ENCODE results near the gene ZNF563. TPM values are rescaled to one million over a fixed set of nuclear protein-coding genes. Genes with fewer than 3 reads are reported as not detected.

ZNF563 gene
- polyA plus RNA-seq, 4 donors = 0.54 to 4.1 (median 1.2) TPM

GRCh38 chr19:12353375-12353774 is 19.9 kb upstream of the ZNF563 start:
- FAIRE-seq (no peak), DNase-seq (no peak)
- Histone ChIP-seq H3K4me3 (ENCODE audit: low read depth in 1 of 3, low read length in 3 of 3) (no peak overlapping the region), H3K27ac (ENCODE audit: low read depth in 1 of 3, low read length in 2 of 3) (no peak overlapping the region), H3K27me3 (ENCODE audit: control insufficient read depth in 3 of 3, insufficient read depth in 3 of 3, low read length in 3 of 3) (no peaks in the 10 kb centered on the region), H3K9me3 (ENCODE audit: control insufficient read depth in 2 of 2, insufficient read depth in 1 of 2, low read depth in 1 of 2, low read length in 1 of 2) (peaks cover 2 to 48% of the 10 kb centered on the region in 2 donors), H3K4me1 (ENCODE audit: control insufficient read depth in 3 of 3, insufficient read depth in 2 of 3, low read depth in 1 of 3, low read length in 2 of 3) (no peaks in the 10 kb centered on the region), H3K36me3 (ENCODE audit: control insufficient read depth in 3 of 3, insufficient read depth in 2 of 3, low read depth in 1 of 3, low read length in 3 of 3) (peaks cover 4 to 11% (median 5%) of the 10 kb centered on the region in 3 donors)
- 90 to 95% (median 90%) methylated on average over 4 of the region's 4 CpGs for WGBS, 3 donors

GRCh38 chr19:12350890-12351197 is 17.4 kb upstream of the ZNF563 start:
- peaks cover 4 to 11% (median 5%) of the 10 kb centered on the region in 3 donors for H3K36me3 ChIP-seq (ENCODE audit: control insufficient read depth in 3 of 3, insufficient read depth in 2 of 3, low read depth in 1 of 3, low read length in 3 of 3)
- 94 to 95% (median 95%) methylated on average over 5 of the region's 5 CpGs for WGBS, 3 donors
- H3K9me3 ChIP-seq (ENCODE audit: control insufficient read depth in 2 of 2, insufficient read depth in 1 of 2, low read depth in 1 of 2, low read length in 1 of 2) = peaks cover 2 to 51% of the 10 kb centered on the region in 2 donors
- DNase-seq (no peak), FAIRE-seq (no peak)
- no peaks in the 10 kb centered on the region for H3K27me3 ChIP-seq (ENCODE audit: control insufficient read depth in 3 of 3, insufficient read depth in 3 of 3, low read length in 3 of 3)
- H3K4me3 ChIP-seq (ENCODE audit: low read depth in 1 of 3, low read length in 3 of 3) = no peak overlapping the region
- H3K4me1 ChIP-seq (ENCODE audit: control insufficient read depth in 3 of 3, insufficient read depth in 2 of 3, low read depth in 1 of 3, low read length in 2 of 3) = no peaks in the 10 kb centered on the region
- no peak overlapping the region for H3K27ac ChIP-seq (ENCODE audit: low read depth in 1 of 3, low read length in 2 of 3)

- FAIRE-seq = no peak
- 96 to 97% (median 96%) methylated on average over 8 of the region's 8 CpGs for whole genome bisulfite sequencing, 3 donors
- Histone ChIP-seq H3K4me3 (ENCODE audit: low read depth in 1 of 3, low read length in 3 of 3) (no peak overlapping the region), H3K27me3 (ENCODE audit: control insufficient read depth in 3 of 3, insufficient read depth in 3 of 3, low read length in 3 of 3) (no peaks in the 10 kb centered on the region), H3K36me3 (ENCODE audit: control insufficient read depth in 3 of 3, insufficient read depth in 2 of 3, low read depth in 1 of 3, low read length in 3 of 3) (peaks cover 4 to 11% (median 5%) of the 10 kb centered on the region in 3 donors), H3K4me1 (ENCODE audit: control insufficient read depth in 3 of 3, insufficient read depth in 2 of 3, low read depth in 1 of 3, low read length in 2 of 3) (no peaks in the 10 kb centered on the region), H3K9me3 (ENCODE audit: control insufficient read depth in 2 of 2, insufficient read depth in 1 of 2, low read depth in 1 of 2, low read length in 1 of 2) (peaks cover 3 to 49% of the 10 kb centered on the region in 2 donors), H3K27ac (ENCODE audit: low read depth in 1 of 3, low read length in 2 of 3) (no peak overlapping the region)
- no peak for DNase-seq
Measured at GRCh38 chr19:12350185-12350889, 16.9 kb upstream of the ZNF563 start.

DNA sequence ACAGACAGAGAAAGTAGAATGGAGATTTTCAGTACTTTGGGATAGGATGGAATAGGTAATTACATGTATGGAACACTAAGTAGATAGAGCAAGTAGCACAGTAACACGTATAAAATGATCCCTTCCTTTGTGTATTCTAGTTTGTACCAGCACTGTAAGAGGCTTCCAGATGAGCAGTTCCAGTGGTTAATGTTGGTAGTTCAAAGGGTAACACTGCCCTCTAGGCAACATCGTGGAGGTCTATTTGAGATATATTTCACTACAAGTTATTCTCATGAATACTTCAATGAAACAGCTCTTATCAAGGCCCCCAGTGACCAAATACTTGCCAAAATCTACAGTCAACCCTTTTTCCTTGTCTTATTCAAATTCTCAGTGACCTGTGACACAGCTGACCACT is 13.5 kb upstream of the ZNF563 start:
- H3K36me3 ChIP-seq (ENCODE audit: control insufficient read depth in 3 of 3, insufficient read depth in 2 of 3, low read depth in 1 of 3, low read length in 3 of 3) = peaks cover 4 to 11% (median 5%) of the 10 kb centered on the region in 3 donors
- no peak overlapping the region for H3K27ac ChIP-seq (ENCODE audit: low read depth in 1 of 3, low read length in 2 of 3)
- DNase-seq = peak; percentile 19 to 24
- no peaks in the 10 kb centered on the region for H3K4me1 ChIP-seq (ENCODE audit: control insufficient read depth in 3 of 3, insufficient read depth in 2 of 3, low read depth in 1 of 3, low read length in 2 of 3)
- no peaks in the 10 kb centered on the region for H3K27me3 ChIP-seq (ENCODE audit: control insufficient read depth in 3 of 3, insufficient read depth in 3 of 3, low read length in 3 of 3)
- no peak overlapping the region for H3K4me3 ChIP-seq (ENCODE audit: low read depth in 1 of 3, low read length in 3 of 3)
- 38 to 63% (median 57%) methylated on average over 2 of the region's 2 CpGs for WGBS, 3 donors
- no peak for FAIRE-seq
- peaks cover 2 to 40% of the 10 kb centered on the region in 2 donors for H3K9me3 ChIP-seq (ENCODE audit: control insufficient read depth in 2 of 2, insufficient read depth in 1 of 2, low read depth in 1 of 2, low read length in 1 of 2)

DNA sequence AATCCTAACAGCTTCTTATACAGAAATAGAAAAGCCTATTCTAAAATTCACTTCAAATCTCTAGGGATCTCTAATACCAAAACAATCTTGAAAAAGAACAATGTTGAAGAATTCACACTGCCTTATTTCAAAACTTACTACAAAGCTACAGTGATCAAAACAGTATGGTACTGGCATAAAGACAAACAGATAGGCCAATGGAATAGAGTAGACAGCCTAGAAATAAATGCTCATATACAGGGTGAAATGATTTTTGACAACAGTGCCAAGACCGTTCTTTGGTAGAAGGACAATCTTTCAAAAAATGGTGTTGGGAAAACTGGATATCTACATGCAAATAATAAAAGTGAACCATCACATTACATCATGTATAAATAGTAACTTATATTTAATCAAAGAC is 11.8 kb upstream of the ZNF563 start:
- WGBS, 3 donors = 94 to 97% (median 96%) methylated on average over 1 of the region's 1 CpG
- Histone ChIP-seq H3K27ac (ENCODE audit: low read depth in 1 of 3, low read length in 2 of 3) (no peak overlapping the region), H3K9me3 (ENCODE audit: control insufficient read depth in 2 of 2, insufficient read depth in 1 of 2, low read depth in 1 of 2, low read length in 1 of 2) (peaks cover 2 to 31% of the 10 kb centered on the region in 2 donors), H3K4me3 (ENCODE audit: low read depth in 1 of 3, low read length in 3 of 3) (no peak overlapping the region), H3K4me1 (ENCODE audit: control insufficient read depth in 3 of 3, insufficient read depth in 2 of 3, low read depth in 1 of 3, low read length in 2 of 3) (no peaks in the 10 kb centered on the region), H3K27me3 (ENCODE audit: control insufficient read depth in 3 of 3, insufficient read depth in 3 of 3, low read length in 3 of 3) (no peaks in the 10 kb centered on the region), H3K36me3 (ENCODE audit: control insufficient read depth in 3 of 3, insufficient read depth in 2 of 3, low read depth in 1 of 3, low read length in 3 of 3) (no peaks in the 10 kb centered on the region)
- DNase-seq = no peak
- no peak for FAIRE-seq

- peak in 1 of 2 donors; percentile 59 for DNase-seq
- Histone ChIP-seq H3K9me3 (ENCODE audit: control insufficient read depth in 2 of 2, insufficient read depth in 1 of 2, low read depth in 1 of 2, low read length in 1 of 2) (no peaks in the 10 kb centered on the region), H3K4me1 (ENCODE audit: control insufficient read depth in 3 of 3, insufficient read depth in 2 of 3, low read depth in 1 of 3, low read length in 2 of 3) (peaks cover 0 to 20% (median 4%) of the 10 kb centered on the region in 3 donors), H3K27me3 (ENCODE audit: control insufficient read depth in 3 of 3, insufficient read depth in 3 of 3, low read length in 3 of 3) (no peaks in the 10 kb centered on the region), H3K27ac (ENCODE audit: low read depth in 1 of 3, low read length in 2 of 3) (no peak overlapping the region), H3K4me3 (ENCODE audit: low read depth in 1 of 3, low read length in 3 of 3) (peak overlapping the region in 1 of 3 donors; percentile 1), H3K36me3 (ENCODE audit: control insufficient read depth in 3 of 3, insufficient read depth in 2 of 3, low read depth in 1 of 3, low read length in 3 of 3) (no peaks in the 10 kb centered on the region)
- WGBS, 3 donors = 37 to 62% (median 51%) methylated on average over 4 of the region's 4 CpGs
- no peak for FAIRE-seq
Measured at GRCh38 chr19:12331211-12331941, 2.1 kb downstream of the ZNF563 start.

DNA sequence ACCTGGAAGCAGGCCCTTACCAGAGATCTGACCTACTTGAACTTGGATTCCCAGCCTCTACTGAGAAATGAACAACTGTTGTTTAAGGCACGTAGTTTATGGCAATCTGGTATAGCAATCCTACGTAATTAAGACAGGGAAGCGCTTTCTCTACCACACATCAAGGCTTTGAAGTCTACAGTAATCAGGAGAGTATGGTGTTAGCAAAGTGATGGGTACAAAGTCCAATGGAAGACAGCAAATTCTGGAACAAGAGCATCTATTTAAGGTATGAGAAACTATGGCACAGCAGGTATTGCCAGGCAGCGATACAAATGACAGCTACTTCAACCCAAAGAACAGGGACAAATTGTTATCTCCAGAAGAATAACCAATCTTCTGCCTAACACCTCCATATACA is 3.1 kb downstream of the ZNF563 start:
- no peak for FAIRE-seq
- H3K27me3 ChIP-seq (ENCODE audit: control insufficient read depth in 3 of 3, insufficient read depth in 3 of 3, low read length in 3 of 3) = no peaks in the 10 kb centered on the region
- DNase-seq = peak; percentile 35 to 59
- no peak overlapping the region for H3K4me3 ChIP-seq (ENCODE audit: low read depth in 1 of 3, low read length in 3 of 3)
- WGBS, 3 donors = 15 to 77% (median 45%) methylated on average over 4 of the region's 4 CpGs
- H3K9me3 ChIP-seq (ENCODE audit: control insufficient read depth in 2 of 2, insufficient read depth in 1 of 2, low read depth in 1 of 2, low read length in 1 of 2) = no peaks in the 10 kb centered on the region
- peaks cover 0 to 20% (median 4%) of the 10 kb centered on the region in 3 donors for H3K4me1 ChIP-seq (ENCODE audit: control insufficient read depth in 3 of 3, insufficient read depth in 2 of 3, low read depth in 1 of 3, low read length in 2 of 3)
- no peak overlapping the region for H3K27ac ChIP-seq (ENCODE audit: low read depth in 1 of 3, low read length in 2 of 3)
- no peaks in the 10 kb centered on the region for H3K36me3 ChIP-seq (ENCODE audit: control insufficient read depth in 3 of 3, insufficient read depth in 2 of 3, low read depth in 1 of 3, low read length in 3 of 3)

GRCh38 chr19:12325690-12326089 is 7.7 kb downstream of the ZNF563 start:
- no peaks in the 10 kb centered on the region for H3K4me1 ChIP-seq (ENCODE audit: control insufficient read depth in 3 of 3, insufficient read depth in 2 of 3, low read depth in 1 of 3, low read length in 2 of 3)
- no peaks in the 10 kb centered on the region for H3K27me3 ChIP-seq (ENCODE audit: control insufficient read depth in 3 of 3, insufficient read depth in 3 of 3, low read length in 3 of 3)
- FAIRE-seq (no peak), DNase-seq (no peak)
- no peak overlapping the region for H3K4me3 ChIP-seq (ENCODE audit: low read depth in 1 of 3, low read length in 3 of 3)
- H3K9me3 ChIP-seq (ENCODE audit: control insufficient read depth in 2 of 2, insufficient read depth in 1 of 2, low read depth in 1 of 2, low read length in 1 of 2) = peaks cover 0 to 8% of the 10 kb centered on the region in 2 donors
- peaks cover 0 to 7% (median 0%) of the 10 kb centered on the region in 3 donors for H3K36me3 ChIP-seq (ENCODE audit: control insufficient read depth in 3 of 3, insufficient read depth in 2 of 3, low read depth in 1 of 3, low read length in 3 of 3)
- no peak overlapping the region for H3K27ac ChIP-seq (ENCODE audit: low read depth in 1 of 3, low read length in 2 of 3)
